GM21447 (cell line): Measurements from ENCODE around the gene MEFV.
"Not testable (repeated sequence)": the region's sequence is repeated elsewhere in the genome, so short reads cannot be mapped to it uniquely, and the experiment has no call there.

Source experiments
- ATAC-seq: cut with Tn5 transposase; IDR thresholded peaks from one replicate; pipeline ENCODE4 v1.9.1; 2021; ENCODE audit not compliant: unreplicated experiment

Gene MEFV

GRCh38 chr16:3223913-3224515 lies 32.4 kb downstream of the MEFV start:
- no peak for ATAC-seq

DNA sequence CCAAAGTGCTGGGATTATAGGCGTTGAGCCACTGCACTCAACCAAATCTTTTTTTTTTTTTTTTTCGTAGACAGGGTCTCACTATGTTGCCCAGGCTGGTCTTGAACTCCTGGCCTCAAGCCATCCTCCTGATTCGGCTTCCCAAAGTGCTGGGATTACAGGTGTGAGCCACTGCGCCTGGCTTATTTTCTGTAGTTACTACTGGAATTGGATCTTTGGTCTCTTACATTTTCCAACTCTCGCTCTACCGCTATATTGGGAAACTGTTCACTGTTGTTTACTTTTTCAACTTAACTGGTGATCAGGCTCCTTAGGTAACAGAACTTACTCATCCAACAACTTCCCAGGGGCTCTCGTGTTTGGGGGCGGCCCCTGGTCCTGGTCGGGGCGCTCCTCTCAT lies 35.6 kb downstream of the MEFV start:
- ATAC-seq = no peak

DNA sequence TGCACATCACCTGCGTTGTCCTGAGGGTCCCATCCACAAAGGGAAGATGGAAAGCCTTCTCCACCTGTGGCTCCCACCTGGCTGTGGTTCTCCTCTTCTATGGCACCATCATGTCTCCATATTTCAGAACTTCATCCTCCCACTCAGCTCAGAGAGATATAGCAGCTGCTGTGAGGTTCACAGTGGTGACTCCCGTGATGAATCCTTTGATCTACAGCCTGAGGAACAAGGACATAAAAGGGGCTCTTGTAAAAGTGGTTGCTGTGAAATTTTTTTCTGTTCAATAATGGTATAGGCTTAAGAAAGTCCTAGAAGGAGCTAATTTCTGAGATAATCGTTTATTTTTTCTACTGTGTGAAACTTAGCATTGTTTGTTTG lies 40.2 kb downstream of the MEFV start:
- ATAC-seq = no peak

GRCh38 chr16:3215601-3216262 lies 40.7 kb downstream of the MEFV start:
- no peak for ATAC-seq

DNA sequence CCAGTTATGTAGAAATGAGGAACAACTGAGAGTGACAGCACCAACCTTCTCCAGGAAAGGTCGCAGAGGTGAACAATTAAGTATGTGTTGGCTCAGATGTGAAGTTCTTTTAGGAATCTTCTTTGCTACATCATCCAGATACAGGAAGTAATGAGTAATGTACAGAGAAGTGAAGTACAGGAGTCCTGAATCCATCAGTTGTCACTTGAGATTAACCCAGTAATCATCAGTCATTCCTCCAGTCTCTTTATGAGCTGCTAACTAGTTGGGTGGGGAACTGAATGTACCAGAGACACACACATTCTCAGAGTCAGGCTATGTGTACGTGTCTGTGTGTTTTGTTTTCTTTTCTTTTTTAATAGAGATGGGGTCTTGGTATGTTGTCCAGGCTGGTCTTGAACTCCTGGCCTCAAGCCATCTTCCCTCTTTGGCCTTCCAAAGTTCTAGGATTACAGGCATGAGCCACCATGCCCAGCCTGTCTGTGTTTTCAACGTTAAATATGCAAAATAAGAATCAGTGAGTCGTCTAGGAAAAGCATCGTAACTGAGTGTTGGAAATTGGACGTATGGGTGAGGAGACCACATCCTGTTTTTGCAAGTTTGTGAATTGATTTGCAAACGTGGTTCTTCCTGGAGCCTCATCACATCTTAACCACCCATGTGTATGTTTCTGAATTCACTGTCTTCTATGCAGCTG lies 41.4 kb downstream of the MEFV start:
- ATAC-seq = no peak

GRCh38 chr16:3212567-3212966 lies 43.9 kb downstream of the MEFV start:
- no peak for ATAC-seq

DNA sequence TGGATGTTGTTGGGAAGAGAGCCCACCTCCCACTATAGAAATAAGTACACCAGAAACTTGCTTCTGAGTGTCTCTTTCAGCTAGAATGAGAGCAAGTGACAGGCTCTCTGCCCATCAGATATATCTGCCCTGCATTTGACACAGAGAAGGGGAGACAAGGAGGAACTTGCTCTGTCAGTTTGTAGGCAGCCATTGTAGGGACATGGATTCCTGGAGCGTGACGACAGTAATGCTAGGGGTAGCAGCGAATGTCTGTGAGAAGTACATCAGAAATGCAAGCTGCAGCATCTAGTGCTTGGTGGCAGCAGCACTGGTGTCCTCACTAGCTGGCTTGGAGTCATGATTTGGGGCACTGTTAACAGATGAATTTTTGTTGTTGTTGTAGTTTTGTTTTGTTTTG lies 44.4 kb downstream of the MEFV start:
- no peak for ATAC-seq

GRCh38 chr16:3207086-3207953 lies 49.1 kb downstream of the MEFV start:
- no peak for ATAC-seq

- ATAC-seq = not testable (repeated sequence)
These were observed 50.5 kb downstream of the MEFV start for GRCh38 chr16:3205939-3206338.

DNA sequence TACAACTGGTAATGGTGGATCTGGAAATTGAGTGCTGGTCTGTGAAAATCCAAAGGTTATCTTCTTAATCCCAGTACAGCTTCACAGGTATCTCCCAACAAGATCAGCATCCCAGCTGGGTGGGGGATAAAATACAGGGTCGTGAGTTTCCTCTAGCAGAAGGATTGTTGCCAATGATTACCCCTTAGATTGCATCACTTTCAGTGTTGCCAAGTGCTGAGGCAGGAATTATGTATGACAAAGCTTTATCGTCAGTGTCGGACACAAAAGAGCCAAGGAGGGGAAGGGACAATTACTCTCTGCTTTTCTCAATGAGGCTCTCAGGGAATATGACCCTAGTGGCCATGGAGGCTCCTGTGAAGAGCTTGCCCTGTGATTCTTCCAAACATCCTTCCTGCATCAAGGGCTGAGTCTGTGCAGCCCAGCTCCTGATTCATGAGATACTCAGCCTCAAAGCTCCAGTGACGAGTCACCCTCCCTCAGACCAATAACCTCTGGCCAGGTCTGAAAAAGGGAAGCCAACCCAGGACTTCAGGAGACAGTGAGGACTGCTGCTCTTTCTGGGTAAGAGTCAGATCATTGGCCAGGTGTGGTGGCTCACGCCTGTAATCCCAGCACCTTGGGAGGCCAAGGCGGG lies 53.4 kb downstream of the MEFV start:
- no peak for ATAC-seq

DNA sequence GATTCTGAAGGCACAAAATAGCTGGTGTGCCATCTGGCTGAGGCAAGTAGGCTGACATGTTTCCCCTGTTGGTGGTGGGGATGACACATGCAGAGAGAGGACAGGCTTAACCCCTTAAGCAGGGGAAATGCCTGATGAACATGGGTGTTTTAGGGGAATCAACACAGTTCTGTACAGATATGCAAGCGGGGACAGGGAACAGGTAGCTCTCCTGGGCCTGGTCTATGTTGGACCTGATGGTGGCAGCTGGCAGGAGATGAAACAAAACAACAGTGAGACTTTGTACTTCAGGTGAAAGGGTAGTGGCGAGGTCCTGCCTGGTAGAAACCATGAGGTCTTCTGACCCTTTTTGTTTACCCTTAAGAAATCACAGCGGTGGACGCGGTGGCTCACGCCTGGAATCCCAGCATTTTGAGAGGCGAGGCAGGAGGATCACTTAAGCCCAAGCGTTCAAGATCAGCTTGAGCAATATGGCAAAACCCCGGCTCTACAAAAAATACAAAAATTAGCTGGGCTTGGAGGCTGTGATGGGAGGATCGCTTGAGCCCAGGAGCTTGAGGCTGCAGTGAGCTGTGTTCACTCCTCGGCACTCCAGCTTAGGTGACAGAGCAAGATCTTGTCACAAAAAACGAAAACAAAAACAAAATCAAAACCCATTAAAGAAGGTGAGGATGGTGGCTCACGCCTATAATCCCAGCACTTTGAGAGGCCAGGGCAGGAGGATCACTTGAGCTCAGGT lies 57.9 kb downstream of the MEFV start:
- no peak for ATAC-seq

GRCh38 chr16:3197694-3198333 lies 58.6 kb downstream of the MEFV start:
- ATAC-seq = not testable (repeated sequence)

- no peak for ATAC-seq
These were observed 60.5 kb downstream of the MEFV start for GRCh38 chr16:3195975-3196374.

DNA sequence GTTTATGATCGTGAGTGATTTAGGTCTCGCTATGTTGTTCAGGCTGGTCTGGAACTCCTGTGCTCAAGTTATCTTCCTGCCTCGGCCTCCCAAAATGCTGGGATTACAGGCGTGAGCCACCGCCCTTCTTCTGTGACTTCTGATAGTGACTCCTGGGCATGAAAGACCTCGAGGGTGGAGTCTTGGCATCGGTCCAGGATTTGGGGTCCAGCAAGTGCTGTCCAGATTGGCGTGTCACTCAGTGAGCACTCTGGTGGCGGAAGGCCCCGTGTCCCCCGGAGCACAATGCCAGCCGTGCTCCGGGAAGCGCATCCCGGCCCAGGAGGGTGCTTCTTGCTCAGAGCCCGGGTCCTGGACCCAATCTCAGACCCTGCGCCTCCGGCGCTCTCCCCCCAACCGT lies 61.6 kb downstream of the MEFV start:
- ATAC-seq = no peak

- no peak for ATAC-seq
These were observed 62.9 kb downstream of the MEFV start for GRCh38 chr16:3193221-3194212.

GRCh38 chr16:3192476-3193019 lies 63.9 kb downstream of the MEFV start:
- no peak for ATAC-seq
